Vagina (tissue), 2 donors: ENCODE data around the gene OR6T1. TPM values are rescaled to one million over a fixed set of nuclear protein-coding genes. Genes with fewer than 3 reads are reported as not detected.

Experiments used
- DNase-seq, 2 donors: peaks; one replicate each; pipeline ENCODE4 v3.0.0-alpha.2; 2017; ENCODE audit errors: extremely low spot score in 2 of 2
- H3K27ac ChIP-seq: fragments of 200-600 bp; sonication (generic); one replicate; pipeline ENCODE4 v1.5.1; 2019
- H3K27me3 ChIP-seq: fragments of 200-600 bp; sonication (generic); one replicate; pipeline ENCODE4 v1.5.1; 2019
- H3K36me3 ChIP-seq, 2 donors: fragments of 200-600 bp; sonication (generic); one replicate each; pipeline ENCODE4 v1.5.1; 2017 to 2019
- H3K4me1 ChIP-seq: fragments of 200-600 bp; sonication (generic); one replicate; pipeline ENCODE4 v1.5.1; 2019
- H3K4me3 ChIP-seq, 2 donors: fragments of 200-600 bp; sonication (generic); 1 replicate in 1 of 2; 2 replicates in 1 of 2; pipeline ENCODE4 v1.5.1; 2016 to 2019
- H3K9me3 ChIP-seq: fragments of 200-600 bp; sonication (generic); one replicate; pipeline ENCODE4 v1.5.1; 2019
- CTCF ChIP-seq, 3 experiments: fragments of 450-650 bp in 2 of 3; fragments of 200-600 bp in 1 of 3; sonication (generic) in 1 of 3; IDR thresholded peaks; one replicate each; pipeline ENCODE4 v1.5.1; 2017 to 2019; ENCODE audit warnings: antibody characterized with exemption in 3 of 3, mild to moderate bottlenecking in 2 of 3, moderate library complexity in 2 of 3
- POLR2A ChIP-seq, 2 donors: fragments of 450-650 bp; IDR thresholded peaks; one replicate each; pipeline ENCODE4 v1.6.1; 2017; ENCODE audit warnings: antibody characterized with exemption in 2 of 2, mild to moderate bottlenecking in 2 of 2, moderate library complexity in 2 of 2
- POLR2AphosphoS5 ChIP-seq, 2 donors: sonication (generic); formaldehyde crosslinking; IDR thresholded peaks; one replicate each; pipeline ENCODE4 v1.9.0; 2017; ENCODE audit warnings: antibody characterized with exemption in 2 of 2, mild to moderate bottlenecking in 2 of 2, low read depth in 1 of 2; ENCODE audit not compliant: insufficient read depth in 1 of 2
- intact Hi-C: fragments of 100-400 bp; cut with DNase I; formaldehyde crosslinking; loops from one replicate; pipeline ENCODE4 v1.15.1; 2023
- total RNA-seq: library from RNA; depleted of rRNA; stranded (reverse); fragments of >200 nt; gene quantifications from one replicate; pipeline ENCODE4 v1.2.3, GENCODE V29; 2016

The OR6T1 gene
- total RNA-seq, 1 donor from 2014 or later, result not detected

GRCh38 chr11:123924027-123924426 is 19.6 kb downstream of the OR6T1 start:
- no peaks in the 10 kb centered on the region for H3K27me3 ChIP-seq
- no peaks in the 10 kb centered on the region for H3K9me3 ChIP-seq
- no peak overlapping the region for H3K27ac ChIP-seq
- intact Hi-C loops, result no loop called here
- no peak overlapping the region for H3K4me3 ChIP-seq
- TF ChIP-seq POLR2A (IDR thresholded peaks at IDR 0.05) (no peak), CTCF (IDR thresholded peaks at IDR 0.05) (no peak), POLR2AphosphoS5 (IDR thresholded peaks at IDR 0.05; ENCODE audit: insufficient read depth in 1 of 2, low read depth in 1 of 2) (no peak)
- no peaks in the 10 kb centered on the region for H3K4me1 ChIP-seq
- no peaks in the 10 kb centered on the region for H3K36me3 ChIP-seq
- no peak for DNase-seq

- Histone ChIP-seq H3K36me3 (no peaks in the 10 kb centered on the region), H3K9me3 (no peaks in the 10 kb centered on the region), H3K27me3 (no peaks in the 10 kb centered on the region), H3K4me3 (no peak overlapping the region), H3K4me1 (no peaks in the 10 kb centered on the region), H3K27ac (no peak overlapping the region)
- intact Hi-C loops, result no loop called here
- DNase-seq, result no peak
- TF ChIP-seq POLR2A (IDR thresholded peaks at IDR 0.05) (no peak), POLR2AphosphoS5 (IDR thresholded peaks at IDR 0.05; ENCODE audit: insufficient read depth in 1 of 2, low read depth in 1 of 2) (no peak), CTCF (IDR thresholded peaks at IDR 0.05) (no peak)
Observed at GRCh38 chr11:123920943-123921342, 22.7 kb downstream of the OR6T1 start.

- Histone ChIP-seq H3K27ac (no peak overlapping the region), H3K4me1 (no peaks in the 10 kb centered on the region), H3K27me3 (no peaks in the 10 kb centered on the region), H3K36me3 (no peaks in the 10 kb centered on the region), H3K9me3 (no peaks in the 10 kb centered on the region), H3K4me3 (no peak overlapping the region)
- no peak for DNase-seq
- intact Hi-C loops, result no loop called here
- no peak for TF ChIP-seq POLR2A (IDR thresholded peaks at IDR 0.05)
- no peak for TF ChIP-seq POLR2AphosphoS5 (IDR thresholded peaks at IDR 0.05; ENCODE audit: insufficient read depth in 1 of 2, low read depth in 1 of 2)
- no peak for TF ChIP-seq CTCF (IDR thresholded peaks at IDR 0.05)
Observed at GRCh38 chr11:123905826-123906225, 37.8 kb downstream of the OR6T1 start.

- Histone ChIP-seq H3K27ac (no peak overlapping the region), H3K9me3 (no peaks in the 10 kb centered on the region), H3K4me1 (no peaks in the 10 kb centered on the region), H3K4me3 (no peak overlapping the region), H3K36me3 (no peaks in the 10 kb centered on the region), H3K27me3 (no peaks in the 10 kb centered on the region)
- intact Hi-C loops, result no loop called here
- TF ChIP-seq POLR2AphosphoS5 (IDR thresholded peaks at IDR 0.05; ENCODE audit: insufficient read depth in 1 of 2, low read depth in 1 of 2) (no peak), CTCF (IDR thresholded peaks at IDR 0.05) (no peak)
- no peak for DNase-seq
Observed at GRCh38 chr11:123904932-123905331, 38.7 kb downstream of the OR6T1 start.

- no peak overlapping the region for H3K27ac ChIP-seq
- TF ChIP-seq CTCF (IDR thresholded peaks at IDR 0.05) (no peak), POLR2A (IDR thresholded peaks at IDR 0.05) (no peak), POLR2AphosphoS5 (IDR thresholded peaks at IDR 0.05; ENCODE audit: insufficient read depth in 1 of 2, low read depth in 1 of 2) (no peak)
Observed at GRCh38 chr11:123903932-123904331, 39.7 kb downstream of the OR6T1 start.

More at GRCh38 chr11:123903932-123904331, 39.7 kb downstream of the OR6T1 start:
- Histone ChIP-seq H3K36me3 (no peaks in the 10 kb centered on the region), H3K4me3 (no peak overlapping the region), H3K4me1 (no peaks in the 10 kb centered on the region), H3K27me3 (no peaks in the 10 kb centered on the region), H3K9me3 (no peaks in the 10 kb centered on the region)
- DNase-seq, result no peak
- intact Hi-C loops, result no loop called here
